Brain microvascular endothelial cell (primary cell): Measurements from ENCODE around the gene TMPRSS11F.
"Not testable (repeated sequence)": the region's sequence is repeated elsewhere in the genome, so short reads cannot be mapped to it uniquely, and the experiment has no call there.

Experiments used
- DNase-seq: peaks from one replicate; pipeline ENCODE4 v3.0.0-alpha.2; 2020
- H3K27ac ChIP-seq: fragments of 250-450 bp; sonication (Bioruptor Pico); 2 replicates; pipeline ENCODE4 v1.5.1; 2020; ENCODE audit warnings: mild to moderate bottlenecking, moderate library complexity
- H3K27me3 ChIP-seq: fragments of 250-450 bp; sonication (Bioruptor Pico); replicated peaks from 2 replicates; pipeline ENCODE4 v1.5.1; 2020; ENCODE audit warnings: mild to moderate bottlenecking
- H3K36me3 ChIP-seq: fragments of 250-450 bp; sonication (Bioruptor Pico); replicated peaks from 2 replicates; pipeline ENCODE4 v1.5.1; 2020; ENCODE audit warnings: mild to moderate bottlenecking
- H3K4me3 ChIP-seq: 2 replicates; pipeline ENCODE4 v1.5.1; 2011; ENCODE audit warnings: low read depth, mild to moderate bottlenecking, control low read depth, low read length, moderate library complexity
- in situ Hi-C: cut with HindIII; loops from 2 replicates; pipeline ENCODE4 v1.10.0; 2017; ENCODE audit warnings: low sequenced_read_pairs, low pct_ligation_motif_present
- TF ChIP-seq, protein P1 (sequence below): IDR thresholded peaks from 2 replicates; pipeline ENCODE4 v1.5.1; 2011; ENCODE audit warnings: low read depth, mild to moderate bottlenecking, moderate library complexity, low read length, control low read depth, inconsistent platforms; ENCODE audit errors: missing control alignments

Gene TMPRSS11F

DNA sequence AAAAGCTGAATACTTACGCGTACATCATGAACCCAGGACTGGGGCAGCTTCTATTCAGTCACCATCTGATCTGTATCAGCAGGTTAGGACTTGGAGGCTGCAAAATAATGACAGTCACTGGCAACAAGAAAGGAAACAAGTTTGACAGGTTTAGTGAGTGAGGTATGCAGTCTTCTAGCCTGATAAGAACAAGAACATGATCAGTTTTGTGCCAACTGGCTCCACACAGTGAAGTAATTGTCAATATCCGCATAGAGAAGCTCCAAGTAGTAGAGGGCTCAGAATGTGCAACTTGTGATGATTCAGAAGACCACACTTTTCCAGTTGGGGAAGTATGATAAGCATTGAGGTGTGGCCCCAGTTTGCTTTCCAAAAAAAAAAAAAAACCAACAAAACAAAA, at the start of gene TMPRSS11F:
Gene TMPRSS11F (minus strand): TSS at position 77 of the 400 bp plus-strand sequence. CDS start 49 bp downstream, at position 28.
- no peak for DNase-seq
- Histone ChIP-seq H3K27me3 (no peaks in the 10 kb centered on the region), H3K27ac (no peak within 1 kb of the TSS), H3K4me3 (no peak within 1 kb of the TSS), H3K36me3 (no peaks in the 10 kb centered on the region)
- in situ Hi-C loops = no loop called here
- TF ChIP-seq, protein P1, sequence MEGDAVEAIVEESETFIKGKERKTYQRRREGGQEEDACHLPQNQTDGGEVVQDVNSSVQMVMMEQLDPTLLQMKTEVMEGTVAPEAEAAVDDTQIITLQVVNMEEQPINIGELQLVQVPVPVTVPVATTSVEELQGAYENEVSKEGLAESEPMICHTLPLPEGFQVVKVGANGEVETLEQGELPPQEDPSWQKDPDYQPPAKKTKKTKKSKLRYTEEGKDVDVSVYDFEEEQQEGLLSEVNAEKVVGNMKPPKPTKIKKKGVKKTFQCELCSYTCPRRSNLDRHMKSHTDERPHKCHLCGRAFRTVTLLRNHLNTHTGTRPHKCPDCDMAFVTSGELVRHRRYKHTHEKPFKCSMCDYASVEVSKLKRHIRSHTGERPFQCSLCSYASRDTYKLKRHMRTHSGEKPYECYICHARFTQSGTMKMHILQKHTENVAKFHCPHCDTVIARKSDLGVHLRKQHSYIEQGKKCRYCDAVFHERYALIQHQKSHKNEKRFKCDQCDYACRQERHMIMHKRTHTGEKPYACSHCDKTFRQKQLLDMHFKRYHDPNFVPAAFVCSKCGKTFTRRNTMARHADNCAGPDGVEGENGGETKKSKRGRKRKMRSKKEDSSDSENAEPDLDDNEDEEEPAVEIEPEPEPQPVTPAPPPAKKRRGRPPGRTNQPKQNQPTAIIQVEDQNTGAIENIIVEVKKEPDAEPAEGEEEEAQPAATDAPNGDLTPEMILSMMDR = no peak

DNA sequence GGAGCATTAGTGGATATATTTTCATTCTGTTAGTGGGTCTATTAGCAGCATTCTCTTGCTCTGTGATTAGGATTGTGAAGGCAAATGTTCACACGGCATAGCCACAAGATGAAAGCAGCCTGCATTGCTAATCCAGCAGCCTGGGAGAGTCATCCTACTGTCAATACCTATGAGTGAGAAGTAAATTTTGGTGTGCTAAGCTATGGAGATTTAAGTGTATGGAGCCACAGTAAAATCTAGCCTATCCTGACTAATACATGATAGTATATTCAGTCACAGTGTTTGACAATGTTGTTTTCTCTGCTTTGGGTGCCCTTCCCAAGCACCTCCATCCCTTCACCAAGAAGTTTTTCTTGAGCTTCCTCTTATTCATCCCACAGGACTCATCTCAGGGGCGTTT, 47.2 kb upstream of the TMPRSS11F start:
- no peak overlapping the region for H3K4me3 ChIP-seq
- TF ChIP-seq, protein P1 = no peak
- no peak overlapping the region for H3K27ac ChIP-seq
- no peaks in the 10 kb centered on the region for H3K36me3 ChIP-seq
- no peaks in the 10 kb centered on the region for H3K27me3 ChIP-seq
- in situ Hi-C loops = no loop called here
- no peak for DNase-seq

- H3K4me3 ChIP-seq = no peak overlapping the region
- no peak for DNase-seq
- H3K27me3 ChIP-seq = no peaks in the 10 kb centered on the region
- H3K36me3 ChIP-seq = no peaks in the 10 kb centered on the region
- in situ Hi-C loops = no loop called here
- TF ChIP-seq, protein P1 = no peak
- no peak overlapping the region for H3K27ac ChIP-seq
Measured at GRCh38 chr4:68176500-68176899, 46.8 kb upstream of the TMPRSS11F start.

- in situ Hi-C loops = no loop called here
- Histone ChIP-seq H3K4me3 (no peak overlapping the region), H3K27me3 (no peaks in the 10 kb centered on the region), H3K27ac (no peak overlapping the region), H3K36me3 (no peaks in the 10 kb centered on the region)
- DNase-seq = peak; percentile 54
- TF ChIP-seq, protein P1 = peak; percentile 65
Measured at GRCh38 chr4:68175562-68176155, 46.0 kb upstream of the TMPRSS11F start.

DNA sequence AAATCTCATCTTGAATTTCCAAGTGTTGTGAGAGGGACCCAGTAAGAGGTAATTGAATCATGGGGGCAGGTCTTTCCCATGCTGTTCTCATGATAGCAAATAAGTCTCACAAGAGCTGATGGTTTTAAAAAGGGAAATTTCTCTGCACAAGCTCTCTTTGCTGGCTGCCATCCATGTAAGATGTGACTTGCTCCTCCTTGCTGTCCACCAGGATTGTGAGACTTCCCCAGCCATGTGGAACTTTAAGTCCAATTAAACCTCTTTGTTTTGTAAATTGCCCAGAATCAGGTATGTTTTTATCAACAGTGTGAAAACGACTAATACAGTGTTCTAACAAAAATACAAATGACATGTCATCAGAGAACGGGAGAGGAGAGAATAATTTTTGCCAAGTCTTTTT, 44.7 kb upstream of the TMPRSS11F start:
- H3K27ac ChIP-seq, in situ Hi-C loops, H3K36me3 ChIP-seq, H3K27me3 ChIP-seq, H3K4me3 ChIP-seq, DNase-seq: not testable (repeated sequence)

- H3K36me3 ChIP-seq, in situ Hi-C loops, DNase-seq, H3K27ac ChIP-seq, H3K27me3 ChIP-seq, H3K4me3 ChIP-seq: not testable (repeated sequence)
Measured at GRCh38 chr4:68172147-68172546, 42.5 kb upstream of the TMPRSS11F start.

GRCh38 chr4:68167706-68168105, 38.0 kb upstream of the TMPRSS11F start:
- in situ Hi-C loops = no loop called here
- DNase-seq = no peak
- TF ChIP-seq, protein P1 = no peak
- Histone ChIP-seq H3K36me3 (no peaks in the 10 kb centered on the region), H3K27ac (no peak overlapping the region), H3K27me3 (no peaks in the 10 kb centered on the region), H3K4me3 (no peak overlapping the region)
